ENCODE data around the gene FCER1A. TPM values are rescaled to one million over a fixed set of nuclear protein-coding genes. Genes with fewer than 3 reads are reported as not detected.

The FCER1A gene
- total and polyA plus RNA-seq, 11 donors: 0.15 to 2.4 (median 0.82) TPM; not detected in 4

- no peak for ATAC-seq
- H3K4me3 ChIP-seq: no peak overlapping the region
Measured at GRCh38 chr1:159307346-159308020, 5.3 kb downstream of the FCER1A start.

DNA sequence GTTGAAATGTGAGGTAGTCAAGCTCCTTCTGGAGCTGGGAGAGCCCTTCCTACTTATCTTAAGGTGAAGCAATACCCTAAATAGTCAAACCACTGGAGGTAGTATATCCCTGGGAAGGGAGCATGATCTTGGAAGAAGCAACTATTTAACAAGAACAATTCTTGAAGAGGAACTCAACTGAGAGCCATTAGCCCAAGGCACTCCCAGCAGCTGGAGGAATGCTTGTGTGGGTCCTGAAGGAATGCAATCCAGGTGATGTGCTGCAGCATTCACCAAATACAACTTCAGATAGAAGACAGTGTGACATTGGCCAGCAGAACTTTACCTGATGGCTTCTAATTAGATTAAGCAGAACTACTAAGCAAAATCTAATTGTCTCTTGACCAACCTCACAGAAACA, 9.5 kb downstream of the FCER1A start:
- DNase-seq (no peak), ATAC-seq (no peak)
- H3K36me3 ChIP-seq: no peaks in the 10 kb centered on the region
- no peaks in the 10 kb centered on the region for H3K9me3 ChIP-seq
- H3K27me3 ChIP-seq: peaks cover 0 to 7% (median 0%) of the 10 kb centered on the region in 9 donors
- peaks cover 0 to 4% (median 0%) of the 10 kb centered on the region in 12 donors for H3K4me1 ChIP-seq
- intact Hi-C loops (cut with DNase I): no loop called here
- H3K4me3 ChIP-seq: no peak overlapping the region
- TF ChIP-seq, protein P1, sequence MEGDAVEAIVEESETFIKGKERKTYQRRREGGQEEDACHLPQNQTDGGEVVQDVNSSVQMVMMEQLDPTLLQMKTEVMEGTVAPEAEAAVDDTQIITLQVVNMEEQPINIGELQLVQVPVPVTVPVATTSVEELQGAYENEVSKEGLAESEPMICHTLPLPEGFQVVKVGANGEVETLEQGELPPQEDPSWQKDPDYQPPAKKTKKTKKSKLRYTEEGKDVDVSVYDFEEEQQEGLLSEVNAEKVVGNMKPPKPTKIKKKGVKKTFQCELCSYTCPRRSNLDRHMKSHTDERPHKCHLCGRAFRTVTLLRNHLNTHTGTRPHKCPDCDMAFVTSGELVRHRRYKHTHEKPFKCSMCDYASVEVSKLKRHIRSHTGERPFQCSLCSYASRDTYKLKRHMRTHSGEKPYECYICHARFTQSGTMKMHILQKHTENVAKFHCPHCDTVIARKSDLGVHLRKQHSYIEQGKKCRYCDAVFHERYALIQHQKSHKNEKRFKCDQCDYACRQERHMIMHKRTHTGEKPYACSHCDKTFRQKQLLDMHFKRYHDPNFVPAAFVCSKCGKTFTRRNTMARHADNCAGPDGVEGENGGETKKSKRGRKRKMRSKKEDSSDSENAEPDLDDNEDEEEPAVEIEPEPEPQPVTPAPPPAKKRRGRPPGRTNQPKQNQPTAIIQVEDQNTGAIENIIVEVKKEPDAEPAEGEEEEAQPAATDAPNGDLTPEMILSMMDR (IDR thresholded peaks at IDR 0.05): no peak
- TF ChIP-seq POLR2A (IDR thresholded peaks at IDR 0.05): no peak
- no peak overlapping the region for H3K27ac ChIP-seq

More at GRCh38 chr1:159307346-159308020, 5.3 kb downstream of the FCER1A start:
- DNase-seq: no peak
- WGBS, 4 donors: 40 to 51% (median 44%) methylated on average over 5 of the region's 5 CpGs
- Histone ChIP-seq H3K27ac (no peak overlapping the region), H3K9me3 (no peaks in the 10 kb centered on the region), H3K27me3 (peaks cover 0 to 7% (median 0%) of the 10 kb centered on the region in 9 donors), H3K4me1 (peaks cover 0 to under 1% (median 0%) of the 10 kb centered on the region in 12 donors), H3K36me3 (no peaks in the 10 kb centered on the region)
- TF ChIP-seq POLR2A (IDR thresholded peaks at IDR 0.05): no peak
- TF ChIP-seq, protein P1 (IDR thresholded peaks at IDR 0.05): no peak
- intact Hi-C loops (cut with DNase I): no loop called here

DNA sequence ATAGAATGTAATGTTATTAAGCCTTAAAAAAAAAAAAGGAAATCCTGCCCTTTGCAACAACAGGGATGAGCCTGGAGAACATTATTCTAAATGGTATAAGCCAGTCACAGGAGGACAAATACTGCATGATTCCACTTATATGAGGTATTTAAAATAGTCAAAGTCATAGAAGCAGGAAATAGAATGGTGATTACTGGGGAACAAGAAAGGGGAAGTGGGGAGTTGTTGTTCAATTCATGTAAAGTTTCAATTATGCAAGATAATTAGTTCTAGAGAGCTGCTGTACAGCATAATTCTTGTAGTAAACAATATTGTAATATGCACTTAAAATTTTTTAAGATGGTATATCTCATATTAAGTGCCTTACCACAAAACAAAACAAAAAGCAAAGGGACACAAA, 13.2 kb downstream of the FCER1A start:
- no peak overlapping the region for H3K27ac ChIP-seq
- intact Hi-C loops (cut with DNase I): no loop called here
- H3K27me3 ChIP-seq: no peaks in the 10 kb centered on the region
- H3K9me3 ChIP-seq: no peaks in the 10 kb centered on the region
- ATAC-seq: no peak
- H3K36me3 ChIP-seq: no peaks in the 10 kb centered on the region
- peaks cover 0 to 13% (median 0%) of the 10 kb centered on the region in 12 donors for H3K4me1 ChIP-seq
- H3K4me3 ChIP-seq: no peak overlapping the region
- DNase-seq: no peak
- TF ChIP-seq, protein P1 (IDR thresholded peaks at IDR 0.05): no peak

GRCh38 chr1:159318784-159319551, 16.8 kb downstream of the FCER1A start:
- Histone ChIP-seq H3K27me3 (no peaks in the 10 kb centered on the region), H3K27ac (no peak overlapping the region), H3K4me3 (no peak overlapping the region), H3K4me1 (peaks cover 0 to 13% (median 0%) of the 10 kb centered on the region in 12 donors), H3K36me3 (no peaks in the 10 kb centered on the region), H3K9me3 (peaks cover 0 to 5% (median 0%) of the 10 kb centered on the region in 12 donors)
- intact Hi-C loops (cut with DNase I): no loop called here
- DNase-seq: no peak
- TF ChIP-seq, protein P1 (IDR thresholded peaks at IDR 0.05): no peak
- TF ChIP-seq POLR2A (IDR thresholded peaks at IDR 0.05): no peak
- 57 to 66% (median 60%) methylated on average over 8 of the region's 8 CpGs for WGBS, 4 donors
- ATAC-seq: no peak
